HG03039 (cell line): ENCODE measurements around the gene SUPT6H.

Experiments
- ATAC-seq: cut with Tn5 transposase; IDR thresholded peaks from one replicate; pipeline ENCODE4 v1.9.1; 2021; ENCODE audit warnings: mild to moderate bottlenecking, moderate library complexity; ENCODE audit not compliant: unreplicated experiment

Gene SUPT6H

DNA sequence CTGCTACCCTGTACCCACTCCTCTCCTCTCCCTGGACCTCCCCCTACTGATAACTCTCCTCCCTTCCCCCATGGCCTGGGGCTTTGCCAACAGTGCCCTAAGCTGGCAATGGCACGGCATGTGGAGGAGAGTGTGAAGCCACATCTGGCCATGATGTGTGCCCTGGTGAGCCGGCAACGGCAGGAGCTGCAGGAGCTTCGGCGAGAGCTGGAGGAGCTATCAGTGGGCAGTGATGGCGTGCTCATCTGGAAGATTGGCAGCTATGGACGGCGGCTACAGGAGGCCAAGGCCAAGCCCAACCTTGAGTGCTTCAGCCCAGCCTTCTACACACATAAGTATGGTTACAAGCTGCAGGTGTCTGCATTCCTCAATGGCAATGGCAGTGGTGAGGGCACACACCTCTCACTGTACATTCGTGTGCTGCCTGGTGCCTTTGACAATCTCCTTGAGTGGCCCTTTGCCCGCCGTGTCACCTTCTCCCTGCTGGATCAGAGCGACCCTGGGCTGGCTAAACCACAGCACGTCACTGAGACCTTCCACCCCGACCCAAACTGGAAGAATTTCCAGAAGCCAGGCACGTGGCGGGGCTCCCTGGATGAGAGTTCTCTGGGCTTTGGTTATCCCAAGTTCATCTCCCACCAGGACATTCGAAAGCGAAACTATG, 87.0 kb downstream of the SUPT6H start:
- ATAC-seq: no peak

DNA sequence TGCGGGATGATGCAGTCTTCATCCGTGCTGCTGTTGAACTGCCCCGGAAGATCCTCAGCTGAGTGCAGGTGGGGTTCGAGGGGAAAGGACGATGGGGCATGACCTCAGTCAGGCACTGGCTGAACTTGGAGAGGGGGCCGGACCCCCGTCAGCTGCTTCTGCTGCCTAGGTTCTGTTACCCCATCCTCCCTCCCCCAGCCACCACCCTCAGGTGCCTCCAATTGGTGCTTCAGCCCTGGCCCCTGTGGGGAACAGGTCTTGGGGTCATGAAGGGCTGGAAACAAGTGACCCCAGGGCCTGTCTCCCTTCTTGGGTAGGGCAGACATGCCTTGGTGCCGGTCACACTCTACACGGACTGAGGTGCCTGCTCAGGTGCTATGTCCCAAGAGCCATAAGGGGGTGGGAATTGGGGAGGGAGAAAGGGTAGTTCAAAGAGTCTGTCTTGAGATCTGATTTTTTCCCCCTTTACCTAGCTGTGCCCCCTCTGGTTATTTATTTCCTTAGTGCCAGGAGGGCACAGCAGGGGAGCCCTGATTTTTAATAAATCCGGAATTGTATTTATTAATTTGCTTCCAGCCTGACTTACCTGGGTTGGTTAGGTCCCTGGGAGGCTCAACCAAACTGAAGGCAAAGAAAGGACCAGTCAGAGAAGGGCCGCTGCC, 87.6 kb downstream of the SUPT6H start:
- no peak for ATAC-seq

DNA sequence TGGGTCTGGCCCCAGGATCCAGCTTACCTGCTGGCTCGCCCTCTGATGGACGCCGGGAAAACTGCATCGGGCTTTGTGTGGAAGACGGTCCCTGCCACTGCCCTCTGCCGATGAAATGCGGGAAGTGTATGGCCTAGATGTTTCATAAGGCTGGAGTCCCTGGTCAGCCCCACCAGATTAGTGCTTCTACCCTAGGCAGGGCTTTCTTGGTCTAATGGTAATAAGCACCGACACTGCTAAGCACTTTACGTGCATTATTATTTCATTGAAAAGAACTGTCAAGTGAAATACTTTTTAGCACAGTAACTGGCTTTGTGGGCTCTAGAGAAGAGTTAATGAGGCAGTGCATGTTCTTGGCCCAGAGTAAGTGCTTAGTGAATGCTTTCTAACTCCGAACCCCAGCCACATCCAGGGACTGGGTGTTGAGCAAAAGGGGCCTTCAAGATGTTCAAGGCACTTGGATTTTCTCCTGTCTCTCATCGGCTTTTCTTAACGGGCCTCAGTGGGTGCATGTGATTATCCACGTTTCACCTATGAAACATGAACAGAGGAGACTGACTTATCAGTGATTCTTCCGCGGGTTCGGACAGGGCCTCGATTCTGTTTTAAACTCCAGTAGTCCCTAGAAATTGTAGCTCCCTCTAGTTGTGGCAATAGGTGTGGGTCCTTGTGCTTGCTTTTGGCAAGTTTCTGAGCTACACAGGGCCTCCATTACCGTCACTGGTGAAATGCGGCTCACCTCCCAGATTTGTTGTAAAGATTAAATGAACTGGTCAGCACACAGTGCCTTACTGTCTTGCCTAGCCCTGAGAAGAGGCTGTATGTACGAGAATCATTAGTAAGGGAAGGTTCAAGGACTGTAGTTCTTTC, 88.4 kb downstream of the SUPT6H start:
- no peak for ATAC-seq

DNA sequence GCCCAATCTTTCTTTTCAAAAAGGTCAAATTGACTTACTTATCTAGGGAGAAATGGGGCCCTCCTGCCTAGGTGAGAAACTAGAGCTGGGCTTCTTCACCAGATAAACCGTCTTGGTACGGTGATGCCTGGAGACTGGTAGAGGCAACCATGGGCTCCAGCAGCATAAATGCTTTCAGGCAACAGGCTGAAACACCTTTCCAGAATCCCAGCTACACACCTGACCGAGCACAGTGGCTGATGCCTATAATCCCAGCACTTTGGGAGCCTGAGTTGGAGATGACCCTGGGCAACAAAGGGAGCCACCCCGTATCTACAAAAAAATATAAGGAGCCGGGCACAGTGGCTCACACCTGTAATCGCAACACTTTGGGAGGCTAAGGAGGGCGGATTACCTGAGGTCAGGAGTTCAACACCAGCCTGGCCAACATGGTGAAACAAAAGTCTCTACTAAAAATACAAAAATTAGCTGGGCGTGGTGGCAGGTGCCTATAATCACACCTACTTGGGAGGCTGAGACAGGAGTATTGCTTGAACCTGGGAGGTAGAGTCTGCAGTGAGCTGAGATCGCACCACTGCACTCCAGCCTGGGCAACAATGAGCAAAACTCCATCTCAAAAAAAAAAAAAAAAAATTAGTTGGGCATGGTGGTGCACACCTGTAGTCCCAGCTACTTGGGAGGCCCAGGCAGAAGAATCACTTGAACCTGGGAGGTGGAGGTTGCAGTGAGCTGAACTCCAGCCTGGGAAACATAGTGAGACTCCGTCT, 89.8 kb downstream of the SUPT6H start:
- no peak for ATAC-seq
